Measurements from ENCODE around the gene FGF14.

FGF14 gene

GRCh38 chr13:102392481-102393209, 9.2 kb downstream of the FGF14 start:
- peaks cover 20% of the 10 kb centered on the region for H3K4me1 Mint-ChIP-seq (ENCODE audit: low read depth)
- peaks cover 6% of the 10 kb centered on the region for H3K36me3 Mint-ChIP-seq (ENCODE audit: low read depth)
- intact Hi-C loops (cut with micrococcal nuclease) = loop anchor here (10.0 kb wide), 1 partner anchor 452 kb away; the partner anchor contains the start of gene ERCC5
- H3K27me3 Mint-ChIP-seq = peaks cover 26% of the 10 kb centered on the region
- no peak overlapping the region for H3K4me3 Mint-ChIP-seq
- no peaks in the 10 kb centered on the region for H3K9me3 Mint-ChIP-seq
- no peak overlapping the region for H3K27ac Mint-ChIP-seq

GRCh38 chr13:102386461-102386860, 15.4 kb downstream of the FGF14 start:
- H3K9me3 Mint-ChIP-seq = no peaks in the 10 kb centered on the region
- intact Hi-C loops (cut with micrococcal nuclease) = no loop called here
- H3K27me3 Mint-ChIP-seq = peaks cover 2% of the 10 kb centered on the region
- no peak overlapping the region for H3K4me3 Mint-ChIP-seq
- peaks cover 5% of the 10 kb centered on the region for H3K4me1 Mint-ChIP-seq (ENCODE audit: low read depth)
- no peaks in the 10 kb centered on the region for H3K36me3 Mint-ChIP-seq (ENCODE audit: low read depth)
- H3K27ac Mint-ChIP-seq = no peak overlapping the region

DNA sequence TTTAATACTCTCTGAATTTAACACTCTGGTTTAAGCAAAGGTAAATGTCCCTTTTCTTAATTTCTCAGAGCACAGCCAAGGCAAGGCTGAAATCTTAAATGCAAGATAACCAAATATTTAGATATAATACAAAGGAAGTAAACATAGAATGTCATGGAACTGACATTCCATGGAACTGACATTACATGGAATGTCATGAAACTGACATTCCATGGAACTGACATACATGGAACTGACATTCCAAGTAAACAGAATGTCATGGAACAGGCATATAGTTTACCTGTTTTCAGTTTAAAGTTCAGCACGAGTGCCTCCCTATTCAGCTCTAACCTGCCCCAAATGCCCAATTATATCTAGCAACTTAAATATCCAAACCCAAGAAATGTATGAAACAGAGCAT, 21.8 kb downstream of the FGF14 start:
- Mint-ChIP-seq H3K27ac (no peak overlapping the region), H3K9me3 (no peaks in the 10 kb centered on the region), H3K4me1 (ENCODE audit: low read depth) (no peaks in the 10 kb centered on the region), H3K36me3 (ENCODE audit: low read depth) (no peaks in the 10 kb centered on the region), H3K27me3 (no peaks in the 10 kb centered on the region), H3K4me3 (no peak overlapping the region)
- intact Hi-C loops (cut with micrococcal nuclease) = no loop called here

DNA sequence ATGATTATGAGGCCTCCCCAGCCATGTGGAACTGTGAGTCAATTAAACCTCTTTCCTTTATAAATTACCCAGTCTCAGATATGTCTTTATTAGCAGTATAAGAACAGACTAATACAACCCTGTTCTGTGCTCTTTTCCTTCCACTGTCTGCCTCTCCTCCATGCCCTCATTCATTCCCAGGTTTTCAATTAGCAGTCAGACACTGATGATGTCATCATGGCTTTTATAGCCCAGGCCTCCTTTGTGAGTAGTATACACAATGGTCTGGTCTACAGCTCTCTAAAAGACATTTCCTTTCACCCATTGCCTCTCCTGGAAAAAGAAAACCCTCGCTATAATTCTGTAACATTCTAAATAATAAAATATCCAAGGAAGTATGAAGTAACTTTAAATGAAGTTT, 25.5 kb downstream of the FGF14 start:
- no peaks in the 10 kb centered on the region for H3K9me3 Mint-ChIP-seq
- H3K36me3 Mint-ChIP-seq (ENCODE audit: low read depth) = no peaks in the 10 kb centered on the region
- H3K4me3 Mint-ChIP-seq = no peak overlapping the region
- intact Hi-C loops (cut with micrococcal nuclease) = no loop called here
- H3K4me1 Mint-ChIP-seq (ENCODE audit: low read depth) = no peaks in the 10 kb centered on the region
- H3K27ac Mint-ChIP-seq = no peak overlapping the region
- H3K27me3 Mint-ChIP-seq = peaks cover 1% of the 10 kb centered on the region

DNA sequence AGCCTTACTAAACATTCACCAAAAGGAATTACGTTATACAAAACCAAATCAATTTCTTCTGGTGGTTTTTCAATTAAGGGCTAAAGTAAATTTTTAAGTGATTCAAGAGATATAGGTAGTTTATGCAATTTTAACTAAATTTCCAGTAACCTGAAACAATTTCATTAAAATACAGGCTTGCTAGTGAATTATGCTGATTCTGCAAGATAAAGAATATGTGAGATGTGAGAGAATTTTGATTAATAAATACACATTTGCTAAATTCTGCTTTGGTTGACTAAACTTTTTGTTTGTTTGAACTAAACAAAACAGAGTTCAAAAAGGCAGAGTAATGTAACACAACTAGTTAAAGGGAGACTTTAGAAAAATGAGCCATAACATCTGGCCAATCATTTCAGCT, 27.1 kb downstream of the FGF14 start:
- Mint-ChIP-seq H3K27me3 (peaks cover 2% of the 10 kb centered on the region), H3K9me3 (no peaks in the 10 kb centered on the region), H3K36me3 (ENCODE audit: low read depth) (no peaks in the 10 kb centered on the region), H3K4me1 (ENCODE audit: low read depth) (no peaks in the 10 kb centered on the region), H3K4me3 (no peak overlapping the region), H3K27ac (no peak overlapping the region)
- intact Hi-C loops (cut with micrococcal nuclease) = no loop called here

GRCh38 chr13:102374233-102374632, 27.6 kb downstream of the FGF14 start:
- peaks cover 2% of the 10 kb centered on the region for H3K27me3 Mint-ChIP-seq
- no peaks in the 10 kb centered on the region for H3K4me1 Mint-ChIP-seq (ENCODE audit: low read depth)
- no peak overlapping the region for H3K27ac Mint-ChIP-seq
- intact Hi-C loops (cut with micrococcal nuclease) = no loop called here
- H3K4me3 Mint-ChIP-seq = no peak overlapping the region
- H3K9me3 Mint-ChIP-seq = no peaks in the 10 kb centered on the region
- H3K36me3 Mint-ChIP-seq (ENCODE audit: low read depth) = no peaks in the 10 kb centered on the region

DNA sequence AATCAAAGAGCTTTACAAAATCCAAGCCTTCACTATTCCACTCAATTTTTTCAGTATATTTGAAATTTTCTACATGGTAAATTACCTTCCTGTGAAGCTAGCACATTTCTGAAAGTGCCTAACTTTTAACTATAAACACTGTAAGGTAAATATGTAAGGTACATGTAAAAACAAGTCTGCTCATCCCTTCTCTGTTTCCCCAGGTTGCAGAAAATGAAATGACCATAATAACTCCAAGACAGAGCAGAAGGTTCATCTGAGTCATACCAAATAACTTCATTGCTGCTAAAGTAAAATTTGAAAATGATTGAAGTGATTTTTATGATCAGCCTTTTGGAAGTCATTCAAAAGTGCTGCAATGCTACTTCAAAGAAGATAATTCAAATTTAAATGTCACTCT, 28.6 kb downstream of the FGF14 start:
- Mint-ChIP-seq H3K27ac (no peak overlapping the region), H3K4me3 (no peak overlapping the region), H3K27me3 (peaks cover 2% of the 10 kb centered on the region), H3K4me1 (ENCODE audit: low read depth) (no peaks in the 10 kb centered on the region), H3K9me3 (no peaks in the 10 kb centered on the region), H3K36me3 (ENCODE audit: low read depth) (no peaks in the 10 kb centered on the region)
- intact Hi-C loops (cut with micrococcal nuclease) = no loop called here

DNA sequence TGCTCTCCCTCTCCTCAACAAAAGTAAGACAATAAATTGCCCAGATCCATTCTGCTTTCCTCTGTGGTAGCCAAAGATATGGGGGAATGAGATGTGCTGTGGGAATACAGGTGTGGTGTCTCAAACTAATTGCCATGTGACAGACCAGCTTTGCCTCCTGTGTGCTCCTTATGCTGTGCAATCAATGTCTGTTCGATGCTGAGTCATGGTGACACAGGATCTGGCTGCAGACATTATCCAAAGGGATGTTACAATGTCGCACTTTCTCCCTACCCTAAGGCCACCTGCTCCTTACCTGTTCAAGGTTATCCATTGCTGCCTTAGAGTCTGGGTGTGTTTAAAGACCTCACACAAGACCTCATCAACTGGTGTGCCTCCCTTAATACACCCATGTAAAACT, 32.5 kb downstream of the FGF14 start:
- Mint-ChIP-seq H3K9me3 (no peaks in the 10 kb centered on the region), H3K27me3 (peaks cover 3% of the 10 kb centered on the region), H3K36me3 (ENCODE audit: low read depth) (no peaks in the 10 kb centered on the region), H3K27ac (no peak overlapping the region), H3K4me1 (ENCODE audit: low read depth) (no peaks in the 10 kb centered on the region), H3K4me3 (no peak overlapping the region)
- intact Hi-C loops (cut with micrococcal nuclease) = no loop called here

DNA sequence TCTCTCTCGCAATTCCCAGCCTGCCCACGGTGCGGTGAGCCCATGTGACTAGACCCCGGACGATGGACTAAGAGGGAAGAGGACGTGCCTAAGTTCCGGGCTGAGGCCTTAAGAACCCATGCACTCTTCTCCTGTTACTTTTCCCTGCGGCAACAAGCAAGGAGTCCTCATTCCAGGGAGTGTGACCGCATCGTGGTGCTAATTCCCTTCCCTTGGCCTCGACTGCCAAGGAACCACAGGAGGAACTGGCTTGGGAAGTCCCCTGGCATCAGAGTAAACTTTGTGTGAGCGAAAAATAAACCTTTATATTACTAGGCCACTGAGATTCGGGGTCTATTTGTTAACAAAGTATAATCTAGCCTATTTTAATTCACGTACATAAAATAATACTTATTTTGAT, 34.0 kb downstream of the FGF14 start:
- no peak overlapping the region for H3K27ac Mint-ChIP-seq
- peaks cover 3% of the 10 kb centered on the region for H3K27me3 Mint-ChIP-seq
- H3K4me3 Mint-ChIP-seq = no peak overlapping the region
- no peaks in the 10 kb centered on the region for H3K4me1 Mint-ChIP-seq (ENCODE audit: low read depth)
- no peaks in the 10 kb centered on the region for H3K9me3 Mint-ChIP-seq
- intact Hi-C loops (cut with micrococcal nuclease) = no loop called here
- H3K36me3 Mint-ChIP-seq (ENCODE audit: low read depth) = no peaks in the 10 kb centered on the region

DNA sequence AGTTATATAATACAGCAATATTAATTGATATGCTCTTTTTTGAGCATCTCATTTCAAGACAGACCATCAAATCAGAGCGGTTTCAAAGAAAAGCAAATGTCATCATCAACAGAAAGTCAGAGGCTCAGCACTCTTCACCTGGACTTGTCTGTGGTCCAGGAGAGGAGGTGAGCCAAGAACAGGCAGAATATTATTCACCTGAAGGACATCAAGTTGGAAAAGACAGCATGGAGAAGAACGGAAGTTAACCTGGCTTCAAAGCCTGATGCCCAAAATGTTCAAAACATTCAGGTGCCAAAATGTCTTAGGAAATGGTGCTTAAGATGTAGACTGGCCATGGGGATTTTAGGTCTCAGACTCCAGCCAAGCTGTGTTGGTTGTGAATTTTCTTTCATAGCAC, 40.7 kb downstream of the FGF14 start:
- intact Hi-C loops (cut with micrococcal nuclease) = no loop called here
- H3K27me3 Mint-ChIP-seq = no peaks in the 10 kb centered on the region
- no peak overlapping the region for H3K27ac Mint-ChIP-seq
- no peaks in the 10 kb centered on the region for H3K4me1 Mint-ChIP-seq (ENCODE audit: low read depth)
- H3K4me3 Mint-ChIP-seq = no peak overlapping the region
- H3K9me3 Mint-ChIP-seq = no peaks in the 10 kb centered on the region
- no peaks in the 10 kb centered on the region for H3K36me3 Mint-ChIP-seq (ENCODE audit: low read depth)

DNA sequence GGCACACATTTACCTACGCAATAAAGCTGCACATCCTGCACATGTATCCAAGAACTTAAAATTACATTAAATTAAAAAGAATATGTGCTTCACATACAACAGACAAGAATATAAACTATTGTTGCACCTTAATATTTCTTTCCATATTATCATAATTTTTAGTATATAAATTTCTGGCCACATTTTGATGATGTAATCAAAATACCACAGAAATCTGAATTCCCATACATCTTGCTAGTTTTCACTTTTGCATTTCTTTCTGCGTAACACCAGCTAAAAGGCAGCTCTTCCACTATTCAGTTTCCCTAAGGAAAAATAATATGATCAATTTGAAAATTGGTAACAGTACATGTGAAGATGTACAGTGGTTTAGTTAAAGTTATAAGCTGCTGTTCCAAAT, 42.6 kb downstream of the FGF14 start:
- intact Hi-C loops (cut with micrococcal nuclease) = no loop called here
- Mint-ChIP-seq H3K27me3 (no peaks in the 10 kb centered on the region), H3K4me3 (no peak overlapping the region), H3K4me1 (ENCODE audit: low read depth) (no peaks in the 10 kb centered on the region), H3K36me3 (ENCODE audit: low read depth) (no peaks in the 10 kb centered on the region), H3K9me3 (no peaks in the 10 kb centered on the region), H3K27ac (no peak overlapping the region)

- Mint-ChIP-seq H3K4me1 (ENCODE audit: low read depth) (no peaks in the 10 kb centered on the region), H3K4me3 (no peak overlapping the region), H3K27me3 (no peaks in the 10 kb centered on the region), H3K27ac (no peak overlapping the region), H3K9me3 (no peaks in the 10 kb centered on the region), H3K36me3 (ENCODE audit: low read depth) (no peaks in the 10 kb centered on the region)
- intact Hi-C loops (cut with micrococcal nuclease) = no loop called here
Measured at GRCh38 chr13:102355251-102355650, 46.6 kb downstream of the FGF14 start.

GRCh38 chr13:102354011-102354410, 47.8 kb downstream of the FGF14 start:
- no peak overlapping the region for H3K27ac Mint-ChIP-seq
- no peaks in the 10 kb centered on the region for H3K36me3 Mint-ChIP-seq (ENCODE audit: low read depth)
- no peaks in the 10 kb centered on the region for H3K4me1 Mint-ChIP-seq (ENCODE audit: low read depth)
- H3K27me3 Mint-ChIP-seq = no peaks in the 10 kb centered on the region
- intact Hi-C loops (cut with micrococcal nuclease) = no loop called here
- H3K9me3 Mint-ChIP-seq = no peaks in the 10 kb centered on the region
- no peak overlapping the region for H3K4me3 Mint-ChIP-seq

DNA sequence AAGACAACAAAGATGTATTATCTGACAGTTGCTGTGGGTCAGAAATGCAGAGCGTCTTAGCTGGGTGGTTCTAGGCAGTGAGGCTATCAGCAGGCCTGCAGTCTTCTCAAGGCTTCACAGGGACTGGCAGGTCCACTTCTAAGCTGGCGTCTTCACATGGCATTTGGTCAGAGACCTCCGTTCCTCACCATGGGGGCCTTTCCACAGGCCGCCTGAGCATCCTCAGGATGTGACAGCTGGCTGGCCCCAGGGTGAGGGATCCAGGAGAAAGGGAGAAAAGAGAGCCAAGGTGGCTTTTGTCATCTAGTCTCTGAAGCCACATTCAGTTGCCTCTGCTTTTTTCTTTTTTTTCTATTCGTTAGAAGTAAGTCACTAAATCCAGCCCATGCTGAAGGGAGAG, 50.3 kb downstream of the FGF14 start:
- Mint-ChIP-seq H3K4me1 (ENCODE audit: low read depth) (no peaks in the 10 kb centered on the region), H3K27ac (no peak overlapping the region), H3K36me3 (ENCODE audit: low read depth) (no peaks in the 10 kb centered on the region), H3K27me3 (no peaks in the 10 kb centered on the region), H3K4me3 (no peak overlapping the region), H3K9me3 (no peaks in the 10 kb centered on the region)
- intact Hi-C loops (cut with micrococcal nuclease) = no loop called here

DNA sequence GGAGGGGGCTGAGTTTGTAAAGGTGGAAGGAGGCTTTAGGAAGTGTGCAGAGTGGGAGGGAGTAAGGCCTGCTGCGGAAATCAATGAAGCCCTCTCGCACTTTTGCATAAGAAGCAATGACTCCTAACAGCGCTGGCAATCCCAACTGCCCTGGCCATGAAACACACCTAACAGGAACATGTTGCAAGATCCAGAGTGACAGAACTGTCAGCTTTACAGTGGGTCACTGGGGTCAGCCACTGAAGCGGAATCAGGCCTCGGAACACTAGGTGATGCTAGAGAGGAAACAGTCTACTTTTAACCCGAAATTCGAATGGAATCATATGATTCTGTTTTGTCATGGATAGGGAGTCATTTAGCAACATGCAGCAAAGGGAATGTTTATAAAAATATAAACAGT, 54.4 kb downstream of the FGF14 start:
- Mint-ChIP-seq H3K36me3 (ENCODE audit: low read depth) (no peaks in the 10 kb centered on the region), H3K4me1 (ENCODE audit: low read depth) (no peaks in the 10 kb centered on the region), H3K4me3 (no peak overlapping the region), H3K27ac (no peak overlapping the region), H3K27me3 (no peaks in the 10 kb centered on the region), H3K9me3 (no peaks in the 10 kb centered on the region)
- intact Hi-C loops (cut with micrococcal nuclease) = no loop called here
